Neural progenitor cell (in vitro differentiated cells): ENCODE results near the gene PIP4K2C. TPM values are rescaled to one million over a fixed set of nuclear protein-coding genes. Genes with fewer than 3 reads are reported as not detected.
A peak's percentile ranks its signal among the peaks of the same experiment; 100 is the strongest.

Experiments
- DNase-seq: peaks from one replicate; pipeline ENCODE4 v3.0.0-alpha.2; 2016; ENCODE audit warnings: low spot score
- H2AFZ ChIP-seq: fragments of 200-600 bp; sonication (generic); replicated peaks from 2 replicates; pipeline ENCODE4 v1.6.1; 2016; ENCODE audit warnings: antibody characterized with exemption
- H3F3A ChIP-seq: fragments of 200-600 bp; sonication (generic); 2 replicates; pipeline ENCODE4 v1.6.1; 2016; ENCODE audit warnings: antibody characterized with exemption, low read depth
- H3K27ac ChIP-seq: fragments of 200-600 bp; sonication (generic); 2 replicates; pipeline ENCODE4 v1.5.1; 2016; ENCODE audit warnings: mild to moderate bottlenecking
- H3K27me3 ChIP-seq: fragments of 200-600 bp; sonication (generic); 2 replicates; pipeline ENCODE4 v1.6.1; 2016; ENCODE audit warnings: mild to moderate bottlenecking, moderate library complexity
- H3K36me3 ChIP-seq: fragments of 200-600 bp; sonication (generic); 2 replicates; pipeline ENCODE4 v1.5.1; 2016
- H3K4me1 ChIP-seq: fragments of 200-600 bp; sonication (generic); 2 replicates; pipeline ENCODE4 v1.6.1; 2016; ENCODE audit warnings: mixed run types
- H3K4me2 ChIP-seq: fragments of 200-600 bp; sonication (generic); 2 replicates; pipeline ENCODE4 v1.6.1; 2016
- H3K4me3 ChIP-seq: fragments of 200-600 bp; sonication (generic); 2 replicates; pipeline ENCODE4 v1.5.1; 2016
- H3K79me2 ChIP-seq: fragments of 200-600 bp; sonication (generic); 2 replicates; pipeline ENCODE4 v1.6.1; 2016; ENCODE audit warnings: low read depth
- H3K9ac ChIP-seq: fragments of 200-600 bp; sonication (generic); 2 replicates; pipeline ENCODE4 v1.6.1; 2016
- H3K9me3 ChIP-seq: fragments of 200-600 bp; sonication (generic); 2 replicates; pipeline ENCODE4 v1.5.1; 2016; ENCODE audit warnings: low read depth
- H4K20me1 ChIP-seq: fragments of 200-600 bp; sonication (generic); 2 replicates; pipeline ENCODE4 v1.6.1; 2016; ENCODE audit warnings: low read depth
- H3K27ac Mint-ChIP-seq: 3 replicates; pipeline ENCODE4 v1.8.0; 2021; ENCODE audit warnings: mixed read lengths
- H3K27me3 Mint-ChIP-seq: 2 replicates; pipeline ENCODE4 v1.8.0; 2022; ENCODE audit warnings: low read depth, mild to moderate bottlenecking, inconsistent platforms, moderate library complexity, mixed read lengths; ENCODE audit not compliant: insufficient read depth
- H3K36me3 Mint-ChIP-seq: 3 replicates; pipeline ENCODE4 v1.8.0; 2021; ENCODE audit warnings: mixed read lengths
- H3K4me1 Mint-ChIP-seq: 3 replicates; pipeline ENCODE4 v1.8.0; 2021; ENCODE audit warnings: mixed read lengths
- H3K4me3 Mint-ChIP-seq: 3 replicates; pipeline ENCODE4 v1.8.0; 2021; ENCODE audit warnings: mild to moderate bottlenecking, moderate library complexity, mixed read lengths
- H3K9me3 Mint-ChIP-seq: 3 replicates; pipeline ENCODE4 v1.8.0; 2020; ENCODE audit warnings: mixed read lengths
- EZH2 ChIP-seq: fragments of 200-600 bp; sonication (generic); IDR thresholded peaks from 2 replicates; pipeline ENCODE4 v1.6.1; 2017; ENCODE audit warnings: antibody characterized with exemption, mild to moderate bottlenecking, moderate library complexity
- EZH2phosphoT487 ChIP-seq: fragments of 200-600 bp; sonication (generic); IDR thresholded peaks from 2 replicates; pipeline ENCODE4 v1.6.1; 2017; ENCODE audit warnings: antibody characterized with exemption
- total RNA-seq: library from RNA; depleted of rRNA; stranded (reverse); fragments of >200 nt; gene quantifications from 2 replicates; pipeline ENCODE4 v1.2.3, GENCODE V29; 2015; ENCODE audit warnings: low replicate concordance
- TF ChIP-seq, protein P1 (sequence below): fragments of 200-600 bp; sonication (generic); IDR thresholded peaks from 2 replicates; pipeline ENCODE4 v1.5.1; 2017; ENCODE audit warnings: antibody characterized with exemption, mild to moderate bottlenecking

The PIP4K2C gene
- total RNA-seq, 1 donor from 2014 or later, result 15.5 TPM

GRCh38 chr12:57624441-57625220 lies 33.6 kb downstream of the PIP4K2C start:
- Histone ChIP-seq H3K4me1 (peaks cover 9% of the 10 kb centered on the region), H3K9me3 (no peaks in the 10 kb centered on the region), H4K20me1 (peaks cover 33% of the 10 kb centered on the region), H3K79me2 (no peaks in the 10 kb centered on the region), H3K27me3 (peaks cover 100% of the 10 kb centered on the region), H3K9ac (no peak overlapping the region), H3K27ac (no peak overlapping the region), H2AFZ (no peak overlapping the region), H3K4me2 (no peak overlapping the region), H3F3A (no peaks in the 10 kb centered on the region), H3K4me3 (no peak overlapping the region), H3K36me3 (no peaks in the 10 kb centered on the region)
- Mint-ChIP-seq H3K4me3 (no peak overlapping the region), H3K36me3 (peaks cover 11% of the 10 kb centered on the region), H3K27ac (no peak overlapping the region), H3K4me1 (peaks cover 17% of the 10 kb centered on the region), H3K27me3 (peaks cover 44% of the 10 kb centered on the region), H3K9me3 (peaks cover 4% of the 10 kb centered on the region)
- no peak for DNase-seq
- no peak for TF ChIP-seq EZH2
- no peak for TF ChIP-seq EZH2phosphoT487
- TF ChIP-seq, protein P1, sequence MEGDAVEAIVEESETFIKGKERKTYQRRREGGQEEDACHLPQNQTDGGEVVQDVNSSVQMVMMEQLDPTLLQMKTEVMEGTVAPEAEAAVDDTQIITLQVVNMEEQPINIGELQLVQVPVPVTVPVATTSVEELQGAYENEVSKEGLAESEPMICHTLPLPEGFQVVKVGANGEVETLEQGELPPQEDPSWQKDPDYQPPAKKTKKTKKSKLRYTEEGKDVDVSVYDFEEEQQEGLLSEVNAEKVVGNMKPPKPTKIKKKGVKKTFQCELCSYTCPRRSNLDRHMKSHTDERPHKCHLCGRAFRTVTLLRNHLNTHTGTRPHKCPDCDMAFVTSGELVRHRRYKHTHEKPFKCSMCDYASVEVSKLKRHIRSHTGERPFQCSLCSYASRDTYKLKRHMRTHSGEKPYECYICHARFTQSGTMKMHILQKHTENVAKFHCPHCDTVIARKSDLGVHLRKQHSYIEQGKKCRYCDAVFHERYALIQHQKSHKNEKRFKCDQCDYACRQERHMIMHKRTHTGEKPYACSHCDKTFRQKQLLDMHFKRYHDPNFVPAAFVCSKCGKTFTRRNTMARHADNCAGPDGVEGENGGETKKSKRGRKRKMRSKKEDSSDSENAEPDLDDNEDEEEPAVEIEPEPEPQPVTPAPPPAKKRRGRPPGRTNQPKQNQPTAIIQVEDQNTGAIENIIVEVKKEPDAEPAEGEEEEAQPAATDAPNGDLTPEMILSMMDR, result no peak

- no peaks in the 10 kb centered on the region for H3F3A ChIP-seq
- no peak overlapping the region for H2AFZ ChIP-seq
- H3K9me3 ChIP-seq, result no peaks in the 10 kb centered on the region
- H3K36me3 ChIP-seq, result no peaks in the 10 kb centered on the region
- peaks cover 100% of the 10 kb centered on the region for H3K27me3 ChIP-seq
- H4K20me1 ChIP-seq, result peaks cover 27% of the 10 kb centered on the region
- no peak overlapping the region for H3K27ac ChIP-seq
- Mint-ChIP-seq H3K27ac (peak overlapping the region; percentile 50), H3K4me1 (peaks cover 13% of the 10 kb centered on the region), H3K36me3 (peaks cover 10% of the 10 kb centered on the region), H3K27me3 (peaks cover 39% of the 10 kb centered on the region), H3K4me3 (peak overlapping the region; percentile 52), H3K9me3 (peaks cover 4% of the 10 kb centered on the region)
- peaks cover 8% of the 10 kb centered on the region for H3K4me1 ChIP-seq
- H3K79me2 ChIP-seq, result no peaks in the 10 kb centered on the region
- H3K9ac ChIP-seq, result no peak overlapping the region
- no peak overlapping the region for H3K4me3 ChIP-seq
- TF ChIP-seq EZH2phosphoT487, result no peak
- no peak for TF ChIP-seq EZH2
- TF ChIP-seq, protein P1, result no peak
- no peak overlapping the region for H3K4me2 ChIP-seq
- no peak for DNase-seq
Observed at GRCh38 chr12:57625261-57626032, 34.5 kb downstream of the PIP4K2C start.

GRCh38 chr12:57626111-57626920 lies 35.3 kb downstream of the PIP4K2C start:
- Mint-ChIP-seq H3K27ac (peak overlapping the region; percentile 50), H3K9me3 (peaks cover 4% of the 10 kb centered on the region), H3K27me3 (peaks cover 37% of the 10 kb centered on the region), H3K4me3 (no peak overlapping the region), H3K36me3 (peaks cover 9% of the 10 kb centered on the region), H3K4me1 (peaks cover 11% of the 10 kb centered on the region)
- peaks cover 100% of the 10 kb centered on the region for H3K27me3 ChIP-seq
- H3K9me3 ChIP-seq, result no peaks in the 10 kb centered on the region
- TF ChIP-seq, protein P1, result no peak
- TF ChIP-seq EZH2 (no peak), EZH2phosphoT487 (no peak)
- no peak for DNase-seq
- H3K36me3 ChIP-seq, result no peaks in the 10 kb centered on the region
- peaks cover 27% of the 10 kb centered on the region for H4K20me1 ChIP-seq
- H3K4me2 ChIP-seq, result no peak overlapping the region
- H3F3A ChIP-seq, result no peaks in the 10 kb centered on the region
- H3K4me3 ChIP-seq, result no peak overlapping the region
- no peak overlapping the region for H2AFZ ChIP-seq
- no peak overlapping the region for H3K9ac ChIP-seq
- no peaks in the 10 kb centered on the region for H3K79me2 ChIP-seq
- peaks cover 4% of the 10 kb centered on the region for H3K4me1 ChIP-seq
- H3K27ac ChIP-seq, result no peak overlapping the region
